Activated gamma-delta T cell (primary cell): ENCODE measurements around the gene MAMDC4.
"Not testable (repeated sequence)": the region's sequence is repeated elsewhere in the genome, so short reads cannot be mapped to it uniquely, and the experiment has no call there.

Experiments
- DNase-seq: peaks from one replicate; lab custom pipeline; 2025; lab: John Stamatoyannopoulos, UW

The MAMDC4 gene

GRCh38 chr9:136825295-136826187 is 26.6 kb upstream of the MAMDC4 start:
- DNase-seq: no peak

GRCh38 chr9:136826188-136826541 is 26.0 kb upstream of the MAMDC4 start:
- no peak for DNase-seq

GRCh38 chr9:136826703-136827582 is 25.2 kb upstream of the MAMDC4 start:
- no peak for DNase-seq

- no peak for DNase-seq
These were observed 24.2 kb upstream of the MAMDC4 start for GRCh38 chr9:136827794-136828473.

GRCh38 chr9:136828474-136829140 is 23.5 kb upstream of the MAMDC4 start:
- DNase-seq: no peak

- DNase-seq: no peak
These were observed 22.7 kb upstream of the MAMDC4 start for GRCh38 chr9:136829412-136829811.

GRCh38 chr9:136829981-136830885 is 21.9 kb upstream of the MAMDC4 start:
- no peak for DNase-seq

GRCh38 chr9:136831002-136831719 is 21.0 kb upstream of the MAMDC4 start:
- no peak for DNase-seq

- no peak for DNase-seq
These were observed 20.4 kb upstream of the MAMDC4 start for GRCh38 chr9:136831720-136832104.

- DNase-seq: no peak
These were observed 19.6 kb upstream of the MAMDC4 start for GRCh38 chr9:136832581-136832980.

- not testable (repeated sequence) for DNase-seq
These were observed 18.6 kb upstream of the MAMDC4 start for GRCh38 chr9:136833381-136834048.

GRCh38 chr9:136835162-136835931 is 16.8 kb upstream of the MAMDC4 start:
- no peak for DNase-seq

- no peak for DNase-seq
These were observed 15.9 kb upstream of the MAMDC4 start for GRCh38 chr9:136835932-136836904.

GRCh38 chr9:136837146-136837855 is 14.8 kb upstream of the MAMDC4 start:
- no peak for DNase-seq

GRCh38 chr9:136837856-136838277 is 14.3 kb upstream of the MAMDC4 start:
- not testable (repeated sequence) for DNase-seq

GRCh38 chr9:136838314-136839228 is 13.6 kb upstream of the MAMDC4 start:
- no peak for DNase-seq
